Mesendoderm (in vitro differentiated cells): ENCODE measurements around the gene UNC5B.
A peak's percentile ranks its signal among the peaks of the same experiment; 100 is the strongest.

Experiments
- DNase-seq: peaks from one replicate; pipeline ENCODE4 v3.0.0; 2013
- H2AK5ac ChIP-seq: 2 replicates; pipeline ENCODE4 v1.6.1; 2013; ENCODE audit warnings: low read length, inconsistent platforms
- H2BK120ac ChIP-seq: 2 replicates; pipeline ENCODE4 v1.6.1; 2013; ENCODE audit warnings: low read depth, mild to moderate bottlenecking, low read length, moderate library complexity, mixed read lengths
- H2BK15ac ChIP-seq: replicated peaks from 2 replicates; pipeline ENCODE4 v1.6.1; 2013; ENCODE audit warnings: low read depth, mild to moderate bottlenecking, moderate library complexity
- H2BK5ac ChIP-seq: 2 replicates; pipeline ENCODE4 v1.6.1; 2013; ENCODE audit warnings: low read length, inconsistent platforms
- H3K18ac ChIP-seq: 2 replicates; pipeline ENCODE4 v1.6.1; 2013; ENCODE audit warnings: mild to moderate bottlenecking, low read length, mixed read lengths
- H3K23ac ChIP-seq: one replicate; pipeline ENCODE4 v1.6.1; 2013; ENCODE audit warnings: low read length
- H3K27ac ChIP-seq: 2 replicates; pipeline ENCODE4 v1.5.1; 2013; ENCODE audit warnings: low read depth, mild to moderate bottlenecking, inconsistent platforms, low read length, moderate library complexity
- H3K27me3 ChIP-seq: 2 replicates; pipeline ENCODE4 v1.6.1; 2013; ENCODE audit warnings: low read length, control low read depth, mild to moderate bottlenecking, inconsistent platforms; ENCODE audit not compliant: insufficient read depth, poor library complexity
- H3K36me3 ChIP-seq: 2 replicates; pipeline ENCODE4 v1.6.1; 2013; ENCODE audit warnings: low read length, inconsistent platforms; ENCODE audit not compliant: control insufficient read depth, insufficient read depth
- H3K4ac ChIP-seq: one replicate; pipeline ENCODE4 v1.6.1; 2013; ENCODE audit warnings: low read depth, mild to moderate bottlenecking, low read length, moderate library complexity
- H3K4me1 ChIP-seq: 2 replicates; pipeline ENCODE4 v1.6.1; 2013; ENCODE audit warnings: low read depth, low read length, inconsistent platforms; ENCODE audit not compliant: control insufficient read depth
- H3K4me2 ChIP-seq: 2 replicates; pipeline ENCODE4 v1.6.1; 2013; ENCODE audit warnings: low read length
- H3K4me3 ChIP-seq: 2 replicates; pipeline ENCODE4 v1.5.1; 2013; ENCODE audit warnings: mild to moderate bottlenecking, low read length
- H3K56ac ChIP-seq: one replicate; pipeline ENCODE4 v1.6.1; 2013; ENCODE audit warnings: low read length
- H3K79me1 ChIP-seq: 2 replicates; pipeline ENCODE4 v1.6.1; 2013; ENCODE audit warnings: low read length, inconsistent platforms
- H3K79me2 ChIP-seq: 2 replicates; pipeline ENCODE4 v1.6.1; 2013; ENCODE audit warnings: mild to moderate bottlenecking, low read length; ENCODE audit not compliant: control insufficient read depth, insufficient read depth
- H3K9ac ChIP-seq: 2 replicates; pipeline ENCODE4 v1.6.1; 2013; ENCODE audit warnings: low read length, inconsistent platforms
- H4K5ac ChIP-seq: one replicate; pipeline ENCODE4 v1.6.1; 2013; ENCODE audit warnings: low read length
- H4K8ac ChIP-seq: one replicate; pipeline ENCODE4 v1.6.1; 2013; ENCODE audit warnings: low read depth, mild to moderate bottlenecking, control low read depth, low read length, moderate library complexity
- WGBS: extraction: QIAGEN DNeasy Blood & Tissue Kit; methylation state at CpG from one replicate; pipeline ENCODE4 v1.1.7; 2013; ENCODE audit warnings: low lambda C conversion rate, missing lambda C conversion rate; ENCODE audit not compliant: insufficient coverage; ENCODE audit errors: extremely low coverage; 5-methylcytosine and 5-hydroxymethylcytosine counted together

UNC5B gene

DNA sequence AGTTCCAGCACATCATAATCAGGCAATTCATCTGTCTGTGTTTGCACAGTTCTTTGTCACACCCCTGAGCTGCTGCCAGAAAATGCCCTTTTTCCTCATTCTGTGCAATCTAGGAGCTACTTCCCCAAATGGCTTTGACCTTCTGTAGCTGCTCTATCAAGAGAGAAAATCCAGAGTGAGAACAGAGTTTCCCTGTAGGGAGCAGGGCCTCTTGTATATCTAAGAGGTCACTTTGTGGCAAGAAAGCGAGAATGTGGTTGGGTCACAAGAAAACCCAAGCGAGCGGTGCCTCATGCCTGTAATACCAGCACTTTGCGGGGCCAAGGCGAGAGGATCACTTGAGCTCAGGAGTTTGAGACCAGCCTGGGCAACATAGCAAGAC lies 131.0 kb downstream of the UNC5B start:
- Histone ChIP-seq H2BK5ac (no peak overlapping the region), H3K4me3 (no peak overlapping the region), H3K4me2 (no peak overlapping the region), H3K18ac (no peak overlapping the region), H3K9ac (no peak overlapping the region), H3K23ac (no peak overlapping the region), H3K4me1 (no peaks in the 10 kb centered on the region), H3K4ac (no peak overlapping the region), H2BK15ac (no peak overlapping the region), H3K79me2 (no peaks in the 10 kb centered on the region), H3K27me3 (no peaks in the 10 kb centered on the region), H3K36me3 (no peaks in the 10 kb centered on the region), H4K8ac (no peak overlapping the region), H2AK5ac (no peak overlapping the region), H3K56ac (no peak overlapping the region), H4K5ac (no peak overlapping the region), H3K79me1 (no peaks in the 10 kb centered on the region), H2BK120ac (no peak overlapping the region), H3K27ac (no peak overlapping the region)
- DNase-seq, result no peak
- no CpG with 5 or more reads among the region's 5 CpGs for WGBS

DNA sequence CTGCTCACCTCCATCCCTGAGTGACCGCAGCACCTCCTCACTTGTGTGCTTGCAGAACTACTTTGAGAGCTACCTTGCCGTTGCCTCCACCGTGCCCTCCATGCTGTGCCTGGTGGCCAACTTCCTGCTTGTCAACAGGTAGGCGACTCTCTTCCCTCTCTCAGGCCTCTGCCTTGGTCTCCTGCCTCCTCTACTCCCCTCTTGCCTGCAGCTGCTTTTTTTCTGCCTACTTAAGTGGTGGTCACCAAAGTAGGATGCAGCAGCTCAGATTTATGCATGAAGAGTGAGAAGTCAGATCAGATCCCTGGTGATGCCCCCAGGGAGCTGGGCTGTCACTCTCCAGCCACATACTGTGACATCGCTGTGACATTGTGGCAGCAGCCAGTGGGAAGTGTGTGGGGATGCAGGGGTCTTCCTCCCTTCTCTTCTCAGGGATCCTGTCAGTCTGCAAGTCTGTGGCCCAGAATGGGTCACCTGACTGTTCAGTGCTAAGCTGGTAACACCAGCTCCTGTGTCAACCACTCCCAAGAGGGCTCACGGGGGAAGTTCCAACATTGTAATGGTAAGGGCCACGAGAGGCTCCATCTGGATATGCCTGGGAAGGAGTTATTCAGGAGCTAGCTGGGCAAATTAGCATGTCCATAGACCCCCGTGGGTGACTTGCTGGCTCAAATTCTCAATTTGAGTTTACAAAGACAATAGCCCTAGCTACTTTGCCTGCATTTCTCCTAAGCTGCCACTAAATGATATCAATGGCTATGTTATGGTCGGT lies 132.0 kb downstream of the UNC5B start:
- Histone ChIP-seq H4K5ac (no peak overlapping the region), H3K56ac (no peak overlapping the region), H3K18ac (no peak overlapping the region), H3K4me1 (no peaks in the 10 kb centered on the region), H2BK120ac (no peak overlapping the region), H3K4me2 (no peak overlapping the region), H2AK5ac (no peak overlapping the region), H3K4ac (no peak overlapping the region), H3K4me3 (no peak overlapping the region), H3K79me2 (no peaks in the 10 kb centered on the region), H3K23ac (no peak overlapping the region), H3K79me1 (no peaks in the 10 kb centered on the region), H3K9ac (no peak overlapping the region), H3K27ac (no peak overlapping the region), H4K8ac (no peak overlapping the region), H3K27me3 (no peaks in the 10 kb centered on the region), H2BK15ac (no peak overlapping the region), H3K36me3 (no peaks in the 10 kb centered on the region), H2BK5ac (no peak overlapping the region)
- no CpG with 5 or more reads among the region's 9 CpGs for WGBS
- DNase-seq, result peak; percentile 11

DNA sequence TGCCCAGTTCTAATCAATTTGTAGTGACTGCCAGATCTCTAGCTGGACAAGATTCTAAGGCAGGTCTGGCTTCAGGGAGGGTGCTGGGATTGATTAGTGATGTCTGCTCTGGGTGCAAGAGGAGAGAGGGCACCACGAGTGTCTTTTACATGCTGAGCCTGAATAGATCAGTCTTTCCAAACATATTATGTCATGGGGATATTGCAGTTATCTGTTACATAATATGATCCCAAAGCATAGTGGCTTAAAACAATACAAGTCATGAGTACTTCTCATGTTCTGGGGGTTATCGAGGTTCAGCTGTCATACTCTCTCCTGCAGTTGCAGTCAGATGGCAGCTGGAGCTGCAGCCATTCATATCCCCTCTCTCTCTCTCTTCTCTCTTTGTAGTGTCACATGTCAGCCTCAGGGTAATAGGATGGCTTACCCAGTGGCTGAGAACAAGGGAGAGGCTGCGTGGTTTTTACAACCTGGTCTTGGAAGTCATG lies 132.7 kb downstream of the UNC5B start:
- Histone ChIP-seq H3K27ac (no peak overlapping the region), H4K8ac (no peak overlapping the region), H2BK15ac (no peak overlapping the region), H3K18ac (no peak overlapping the region), H3K79me1 (no peaks in the 10 kb centered on the region), H3K23ac (no peak overlapping the region), H3K27me3 (no peaks in the 10 kb centered on the region), H2BK5ac (no peak overlapping the region), H2AK5ac (no peak overlapping the region), H4K5ac (no peak overlapping the region), H3K4me3 (no peak overlapping the region), H3K4me2 (no peak overlapping the region), H3K36me3 (no peaks in the 10 kb centered on the region), H3K4ac (no peak overlapping the region), H3K79me2 (no peaks in the 10 kb centered on the region), H3K9ac (no peak overlapping the region), H3K4me1 (no peaks in the 10 kb centered on the region), H2BK120ac (no peak overlapping the region), H3K56ac (no peak overlapping the region)
- no peak for DNase-seq
- no CpG with 5 or more reads among the region's 3 CpGs for WGBS

DNA sequence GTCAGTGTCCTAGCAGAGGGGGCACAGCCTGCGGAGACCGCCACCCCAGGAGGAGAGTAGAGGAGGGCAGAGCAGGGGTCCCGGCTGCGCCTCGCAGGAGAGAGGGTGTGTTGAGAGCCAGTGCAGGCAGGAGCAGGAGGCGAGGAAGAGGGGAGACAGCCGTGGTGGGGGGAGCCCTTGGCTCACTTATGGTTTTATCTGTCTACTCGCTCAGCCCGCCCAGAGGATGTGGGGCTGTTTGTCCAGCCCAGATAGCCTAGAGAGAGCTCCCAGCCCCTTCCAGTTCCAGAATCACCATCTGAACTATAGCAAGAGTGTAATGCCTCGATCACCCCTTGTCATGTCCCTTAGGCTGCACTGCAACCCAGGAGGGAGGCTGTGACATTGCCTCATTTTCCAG lies 133.3 kb downstream of the UNC5B start:
- Histone ChIP-seq H3K27me3 (no peaks in the 10 kb centered on the region), H3K4me2 (no peak overlapping the region), H4K8ac (no peak overlapping the region), H3K18ac (no peak overlapping the region), H4K5ac (no peak overlapping the region), H3K36me3 (no peaks in the 10 kb centered on the region), H3K27ac (no peak overlapping the region), H3K9ac (no peak overlapping the region), H2BK15ac (no peak overlapping the region), H2BK5ac (no peak overlapping the region), H3K23ac (no peak overlapping the region), H3K79me1 (no peaks in the 10 kb centered on the region), H2BK120ac (no peak overlapping the region), H3K56ac (no peak overlapping the region), H3K4me3 (no peak overlapping the region), H3K4ac (no peak overlapping the region), H2AK5ac (no peak overlapping the region), H3K79me2 (no peaks in the 10 kb centered on the region), H3K4me1 (no peaks in the 10 kb centered on the region)
- WGBS, result no CpG with 5 or more reads among the region's 10 CpGs
- DNase-seq, result no peak

DNA sequence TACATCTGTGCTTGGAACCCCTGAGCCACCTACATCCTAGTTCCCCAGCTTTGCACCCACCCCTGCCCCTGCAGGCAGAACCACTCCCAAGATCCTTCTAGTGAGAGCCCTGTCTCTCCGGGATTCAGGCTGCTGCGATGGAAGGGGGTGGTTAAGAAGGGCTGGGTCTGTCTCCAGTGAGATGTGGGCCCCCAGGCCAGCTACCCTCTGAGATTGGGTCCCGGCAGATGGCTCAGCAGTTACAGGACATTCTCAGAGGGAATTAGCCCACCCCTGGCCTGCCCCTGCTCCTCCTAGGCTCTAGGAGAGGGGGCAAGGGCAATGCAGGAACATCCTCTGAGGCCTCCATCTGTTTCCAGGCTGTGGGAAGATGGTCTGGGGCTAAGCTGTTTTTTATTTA lies 134.4 kb downstream of the UNC5B start:
- H4K5ac ChIP-seq, result no peak overlapping the region
- no peak overlapping the region for H3K9ac ChIP-seq
- H4K8ac ChIP-seq, result no peak overlapping the region
- no peak overlapping the region for H2BK5ac ChIP-seq
- no peak overlapping the region for H2BK15ac ChIP-seq
- H3K18ac ChIP-seq, result no peak overlapping the region
- H3K23ac ChIP-seq, result no peak overlapping the region
- no peak overlapping the region for H3K27ac ChIP-seq
- no peaks in the 10 kb centered on the region for H3K4me1 ChIP-seq
- DNase-seq, result no peak
- H3K36me3 ChIP-seq, result no peaks in the 10 kb centered on the region
- no peak overlapping the region for H3K4me3 ChIP-seq
- no peak overlapping the region for H3K4me2 ChIP-seq
- H3K79me2 ChIP-seq, result no peaks in the 10 kb centered on the region
- H3K56ac ChIP-seq, result no peak overlapping the region
- H2AK5ac ChIP-seq, result no peak overlapping the region
- WGBS, result no CpG with 5 or more reads among the region's 3 CpGs
- H3K4ac ChIP-seq, result no peak overlapping the region
- no peaks in the 10 kb centered on the region for H3K27me3 ChIP-seq
- no peaks in the 10 kb centered on the region for H3K79me1 ChIP-seq
- no peak overlapping the region for H2BK120ac ChIP-seq
